AG20443 (cell line): ENCODE measurements around the gene CCL19.
"Not testable (repeated sequence)": the region's sequence is repeated elsewhere in the genome, so short reads cannot be mapped to it uniquely, and the experiment has no call there.

Experiments used
- DNase-seq: peaks from one replicate; pipeline ENCODE4 v3.0.0; 2012; ENCODE audit warnings: low spot score, mixed read lengths

The CCL19 gene

GRCh38 chr9:34690983-34691935, at the start of gene CCL19:
Gene CCL19 (minus strand): TSS chr9:34691276. CDS start chr9:34691139, 137 bp downstream.
- no peak for DNase-seq

- not testable (repeated sequence) for DNase-seq
Measured at GRCh38 chr9:34740176-34740575, 49.1 kb upstream of the CCL19 start.

- no peak for DNase-seq
Measured at GRCh38 chr9:34737677-34738260, 46.7 kb upstream of the CCL19 start.

GRCh38 chr9:34734720-34735119, 43.6 kb upstream of the CCL19 start:
- no peak for DNase-seq

- no peak for DNase-seq
Measured at GRCh38 chr9:34732886-34733285, 41.8 kb upstream of the CCL19 start.

- no peak for DNase-seq
Measured at GRCh38 chr9:34732478-34732877, 41.4 kb upstream of the CCL19 start.

- DNase-seq, result no peak
Measured at GRCh38 chr9:34723141-34723540, 32.1 kb upstream of the CCL19 start.

GRCh38 chr9:34719769-34720025, 28.6 kb upstream of the CCL19 start:
- DNase-seq, result not testable (repeated sequence)

GRCh38 chr9:34719021-34719768, 28.1 kb upstream of the CCL19 start:
- no peak for DNase-seq

- DNase-seq, result no peak
Measured at GRCh38 chr9:34717996-34718614, 27.0 kb upstream of the CCL19 start.

GRCh38 chr9:34716711-34717110, 25.6 kb upstream of the CCL19 start:
- DNase-seq, result no peak

- DNase-seq, result no peak
Measured at GRCh38 chr9:34715639-34716215, 24.7 kb upstream of the CCL19 start.

GRCh38 chr9:34714007-34714406, 22.9 kb upstream of the CCL19 start:
- DNase-seq, result no peak

- DNase-seq, result no peak
Measured at GRCh38 chr9:34712140-34712539, 21.1 kb upstream of the CCL19 start.

- DNase-seq, result no peak
Measured at GRCh38 chr9:34710023-34710422, 18.9 kb upstream of the CCL19 start, which contains the start of gene CCL21. Gene CCL21 (minus strand): TSS chr9:34710136. CDS start chr9:34710066, 70 bp downstream.

- no peak for DNase-seq
Measured at GRCh38 chr9:34709196-34709978, 18.3 kb upstream of the CCL19 start.

- DNase-seq, result no peak
Measured at GRCh38 chr9:34707130-34707529, 16.1 kb upstream of the CCL19 start.

- DNase-seq, result peak; percentile 94
Measured at GRCh38 chr9:34701769-34702736, 11.0 kb upstream of the CCL19 start.

- DNase-seq, result peak; percentile 93
Measured at GRCh38 chr9:34701023-34701768, 10.1 kb upstream of the CCL19 start.
